Trophoblast cell (in vitro differentiated cells and primary cell): ENCODE data around the gene TYMP.

ENCODE experiments used
- DNase-seq, 2 donors: peaks; one replicate each; pipeline ENCODE4 v3.0.0-alpha.2; 2016
- H2AFZ ChIP-seq: 2 replicates; pipeline ENCODE4 v1.6.1; 2013; ENCODE audit warnings: low read length, moderate library complexity, mild to moderate bottlenecking; ENCODE audit not compliant: insufficient read depth, poor library complexity
- H2AK5ac ChIP-seq: 2 replicates; pipeline ENCODE4 v1.6.1; 2013; ENCODE audit warnings: mild to moderate bottlenecking, low read length
- H2BK120ac ChIP-seq: 2 replicates; pipeline ENCODE4 v1.6.1; 2013; ENCODE audit warnings: low read length, mild to moderate bottlenecking, moderate library complexity; ENCODE audit not compliant: insufficient read depth, poor library complexity
- H2BK12ac ChIP-seq: 2 replicates; pipeline ENCODE4 v1.6.1; 2013; ENCODE audit warnings: mild to moderate bottlenecking, low read length, moderate library complexity
- H2BK5ac ChIP-seq: 2 replicates; pipeline ENCODE4 v1.6.1; 2013; ENCODE audit warnings: low read length, low read depth, moderate library complexity, mild to moderate bottlenecking; ENCODE audit not compliant: poor library complexity
- H3K14ac ChIP-seq: 2 replicates; pipeline ENCODE4 v1.6.1; 2013; ENCODE audit warnings: mild to moderate bottlenecking, low read length
- H3K18ac ChIP-seq: 2 replicates; pipeline ENCODE4 v1.6.1; 2013; ENCODE audit warnings: mild to moderate bottlenecking, low read length
- H3K23ac ChIP-seq: 2 replicates; pipeline ENCODE4 v1.6.1; 2013; ENCODE audit warnings: low read length
- H3K27ac ChIP-seq: 2 replicates; pipeline ENCODE4 v1.5.1; 2013; ENCODE audit warnings: low read depth, mild to moderate bottlenecking, inconsistent platforms, low read length, moderate library complexity
- H3K27me3 ChIP-seq: 2 replicates; pipeline ENCODE4 v1.6.1; 2013; ENCODE audit warnings: inconsistent platforms, mild to moderate bottlenecking, low read length, moderate library complexity; ENCODE audit not compliant: insufficient read depth
- H3K36me3 ChIP-seq, 2 experiments: 1 replicate in 1 of 2; 2 replicates in 1 of 2; pipeline ENCODE4 v1.6.1; 2013; ENCODE audit warnings: low read length in 2 of 2, mild to moderate bottlenecking in 2 of 2, moderate library complexity in 1 of 2; ENCODE audit not compliant: insufficient read depth in 2 of 2, control insufficient read depth in 1 of 2
- H3K4ac ChIP-seq: 2 replicates; pipeline ENCODE4 v1.6.1; 2013; ENCODE audit warnings: low read depth, mild to moderate bottlenecking, low read length, moderate library complexity
- H3K4me1 ChIP-seq, 2 experiments: 1 replicate in 1 of 2; 2 replicates in 1 of 2; pipeline ENCODE4 v1.6.1; 2013; ENCODE audit warnings: low read length in 2 of 2, mild to moderate bottlenecking in 2 of 2, moderate library complexity in 1 of 2; ENCODE audit not compliant: insufficient read depth in 2 of 2, control insufficient read depth in 1 of 2
- H3K4me2 ChIP-seq: 2 replicates; pipeline ENCODE4 v1.6.1; 2013; ENCODE audit warnings: inconsistent platforms, mild to moderate bottlenecking, low read length, moderate library complexity
- H3K4me3 ChIP-seq: 2 replicates; pipeline ENCODE4 v1.5.1; 2013; ENCODE audit warnings: mild to moderate bottlenecking, low read depth, low read length, inconsistent platforms
- H3K79me1 ChIP-seq: one replicate; pipeline ENCODE4 v1.6.1; 2013; ENCODE audit warnings: low read length
- H3K79me2 ChIP-seq: 2 replicates; pipeline ENCODE4 v1.6.1; 2013; ENCODE audit warnings: low read length, mild to moderate bottlenecking; ENCODE audit not compliant: control insufficient read depth, insufficient read depth, poor library complexity
- H3K9ac ChIP-seq: 2 replicates; pipeline ENCODE4 v1.6.1; 2013; ENCODE audit warnings: mild to moderate bottlenecking, low read length
- H3K9me3 ChIP-seq: 2 replicates; pipeline ENCODE4 v1.6.1; 2013; ENCODE audit warnings: low read depth, mild to moderate bottlenecking, control low read depth, inconsistent platforms, low read length; ENCODE audit not compliant: insufficient read depth
- H4K12ac ChIP-seq: 2 replicates; pipeline ENCODE4 v1.6.1; 2013; ENCODE audit warnings: low read depth, mild to moderate bottlenecking, low read length, moderate library complexity
- H4K8ac ChIP-seq: 2 replicates; pipeline ENCODE4 v1.6.1; 2013; ENCODE audit warnings: low read depth, mild to moderate bottlenecking, low read length, moderate library complexity
- H4K91ac ChIP-seq: one replicate; pipeline ENCODE4 v1.6.1; 2013; ENCODE audit warnings: low read depth, mild to moderate bottlenecking, low read length, moderate library complexity
- WGBS: extraction: QIAGEN DNeasy Blood & Tissue Kit; methylation state at CpG from one replicate; pipeline ENCODE4 v1.1.7; 2013; ENCODE audit warnings: missing lambda C conversion rate; ENCODE audit not compliant: insufficient read length, insufficient coverage; ENCODE audit errors: extremely low coverage; 5-methylcytosine and 5-hydroxymethylcytosine counted together

The TYMP gene

GRCh38 chr22:50573491-50574382, 43.9 kb upstream of the TYMP start:
- no peak overlapping the region for H3K4ac ChIP-seq
- peaks cover 4% of the 10 kb centered on the region for H3K9me3 ChIP-seq
- no CpG with 5 or more reads among the region's 26 CpGs for WGBS
- H2BK5ac ChIP-seq = no peak overlapping the region
- DNase-seq = no peak
- no peak overlapping the region for H2BK120ac ChIP-seq
- no peak overlapping the region for H3K4me3 ChIP-seq
- no peak overlapping the region for H4K12ac ChIP-seq
- H3K4me2 ChIP-seq = no peak overlapping the region
- no peak overlapping the region for H3K18ac ChIP-seq
- no peak overlapping the region for H3K27ac ChIP-seq
- H2AFZ ChIP-seq = no peak overlapping the region
- H3K23ac ChIP-seq = no peak overlapping the region
- no peak overlapping the region for H3K9ac ChIP-seq
- H4K91ac ChIP-seq = no peak overlapping the region
- H3K4me1 ChIP-seq = no peaks in the 10 kb centered on the region
- no peak overlapping the region for H3K14ac ChIP-seq
- no peak overlapping the region for H2BK12ac ChIP-seq
- H3K27me3 ChIP-seq = no peaks in the 10 kb centered on the region
- peaks cover 73 to 78% of the 10 kb centered on the region in 2 experiments for H3K36me3 ChIP-seq
- H4K8ac ChIP-seq = no peak overlapping the region
- H2AK5ac ChIP-seq = no peak overlapping the region
- no peaks in the 10 kb centered on the region for H3K79me1 ChIP-seq
- H3K79me2 ChIP-seq = no peaks in the 10 kb centered on the region

GRCh38 chr22:50572965-50573364, 43.2 kb upstream of the TYMP start:
- Histone ChIP-seq H3K79me2 (no peaks in the 10 kb centered on the region), H2BK5ac (no peak overlapping the region), H3K36me3 (peaks cover 73 to 81% of the 10 kb centered on the region in 2 experiments), H2AK5ac (no peak overlapping the region), H4K8ac (no peak overlapping the region), H3K4ac (no peak overlapping the region), H4K91ac (no peak overlapping the region), H3K18ac (no peak overlapping the region), H3K9me3 (peaks cover 4% of the 10 kb centered on the region), H3K9ac (no peak overlapping the region), H3K4me1 (no peaks in the 10 kb centered on the region), H4K12ac (no peak overlapping the region), H2BK12ac (no peak overlapping the region), H3K4me3 (no peak overlapping the region), H3K23ac (no peak overlapping the region), H3K27ac (no peak overlapping the region), H3K27me3 (no peaks in the 10 kb centered on the region), H3K79me1 (no peaks in the 10 kb centered on the region), H3K14ac (no peak overlapping the region), H2AFZ (no peak overlapping the region), H2BK120ac (no peak overlapping the region), H3K4me2 (no peak overlapping the region)
- DNase-seq = no peak
- no CpG with 5 or more reads among the region's 11 CpGs for WGBS

GRCh38 chr22:50571264-50572175, 41.7 kb upstream of the TYMP start:
- Histone ChIP-seq H3K9me3 (peaks cover 4% of the 10 kb centered on the region), H3K4me2 (no peak overlapping the region), H2BK5ac (no peak overlapping the region), H3K4me3 (peak overlapping the region; percentile 10), H4K12ac (no peak overlapping the region), H3K4ac (no peak overlapping the region), H4K91ac (no peak overlapping the region), H3K9ac (no peak overlapping the region), H2AK5ac (no peak overlapping the region), H3K79me2 (no peaks in the 10 kb centered on the region), H3K18ac (no peak overlapping the region), H3K79me1 (no peaks in the 10 kb centered on the region), H2BK12ac (no peak overlapping the region), H3K23ac (no peak overlapping the region), H3K27me3 (no peaks in the 10 kb centered on the region), H3K36me3 (peaks cover 66 to 75% of the 10 kb centered on the region in 2 experiments), H3K4me1 (no peaks in the 10 kb centered on the region), H2BK120ac (no peak overlapping the region), H3K14ac (no peak overlapping the region), H4K8ac (no peak overlapping the region), H2AFZ (no peak overlapping the region), H3K27ac (no peak overlapping the region)
- WGBS = no CpG with 5 or more reads among the region's 26 CpGs
- no peak for DNase-seq

GRCh38 chr22:50570861-50571260, 41.0 kb upstream of the TYMP start:
- Histone ChIP-seq H4K12ac (no peak overlapping the region), H3K27me3 (no peaks in the 10 kb centered on the region), H3K36me3 (peaks cover 64 to 73% of the 10 kb centered on the region in 2 experiments), H2AK5ac (no peak overlapping the region), H3K79me1 (no peaks in the 10 kb centered on the region), H3K14ac (no peak overlapping the region), H3K4me1 (no peaks in the 10 kb centered on the region), H2BK5ac (no peak overlapping the region), H2AFZ (no peak overlapping the region), H4K8ac (no peak overlapping the region), H3K27ac (no peak overlapping the region), H2BK12ac (no peak overlapping the region), H3K79me2 (no peaks in the 10 kb centered on the region), H4K91ac (no peak overlapping the region), H3K9ac (no peak overlapping the region), H3K4me2 (no peak overlapping the region), H2BK120ac (no peak overlapping the region), H3K23ac (no peak overlapping the region), H3K18ac (no peak overlapping the region), H3K4ac (no peak overlapping the region), H3K9me3 (peaks cover 3% of the 10 kb centered on the region), H3K4me3 (no peak overlapping the region)
- DNase-seq = no peak
- no CpG with 5 or more reads among the region's 12 CpGs for WGBS
